ENCODE results near the gene POLR1H.
"Not testable (repeated sequence)": the region's sequence is repeated elsewhere in the genome, so short reads cannot be mapped to it uniquely, and the experiment has no call there.

Gene POLR1H

GRCh38 chr6:30061092-30061857, at the start of gene POLR1H:
Gene POLR1H, plus strand, starts transcription at chr6:30061265. Its CDS starts 260 bp downstream, at chr6:30061525.
- DNase-seq (ENCODE audit: low read depth) = peak; percentile 99

- no peak for DNase-seq (ENCODE audit: low read depth)
Measured at GRCh38 chr6:30013291-30013922, 47.7 kb upstream of the POLR1H start.

- no peak for DNase-seq (ENCODE audit: low read depth)
Measured at GRCh38 chr6:30019819-30020218, 41.2 kb upstream of the POLR1H start.

GRCh38 chr6:30020626-30021025, 40.4 kb upstream of the POLR1H start:
- DNase-seq (ENCODE audit: low read depth) = no peak

GRCh38 chr6:30022189-30022588, 38.9 kb upstream of the POLR1H start:
- no peak for DNase-seq (ENCODE audit: low read depth)

- DNase-seq (ENCODE audit: low read depth) = not testable (repeated sequence)
Measured at GRCh38 chr6:30022712-30023111, 38.4 kb upstream of the POLR1H start.

GRCh38 chr6:30025186-30025585, 35.9 kb upstream of the POLR1H start:
- no peak for DNase-seq (ENCODE audit: low read depth)

GRCh38 chr6:30029588-30029987, 31.5 kb upstream of the POLR1H start:
- no peak for DNase-seq (ENCODE audit: low read depth)

GRCh38 chr6:30031381-30031780, 29.7 kb upstream of the POLR1H start:
- DNase-seq (ENCODE audit: low read depth) = no peak

- DNase-seq (ENCODE audit: low read depth) = peak; percentile 2
Measured at GRCh38 chr6:30033440-30033839, 27.6 kb upstream of the POLR1H start.

GRCh38 chr6:30035784-30036183, 25.3 kb upstream of the POLR1H start:
- no peak for DNase-seq (ENCODE audit: low read depth)

- DNase-seq (ENCODE audit: low read depth) = peak; percentile 52
Measured at GRCh38 chr6:30037182-30037788, 23.8 kb upstream of the POLR1H start.

GRCh38 chr6:30041221-30041620, 19.8 kb upstream of the POLR1H start:
- no peak for DNase-seq (ENCODE audit: low read depth)

- DNase-seq (ENCODE audit: low read depth) = no peak
Measured at GRCh38 chr6:30041821-30042220, 19.2 kb upstream of the POLR1H start.

- no peak for DNase-seq (ENCODE audit: low read depth)
Measured at GRCh38 chr6:30042476-30042875, 18.6 kb upstream of the POLR1H start.

- no peak for DNase-seq (ENCODE audit: low read depth)
Measured at GRCh38 chr6:30042914-30043313, 18.2 kb upstream of the POLR1H start.

- no peak for DNase-seq (ENCODE audit: low read depth)
Measured at GRCh38 chr6:30043744-30044143, 17.3 kb upstream of the POLR1H start.

GRCh38 chr6:30044630-30045029, 16.4 kb upstream of the POLR1H start:
- DNase-seq (ENCODE audit: low read depth) = peak; percentile 67

- no peak for DNase-seq (ENCODE audit: low read depth)
Measured at GRCh38 chr6:30047220-30047619, 13.8 kb upstream of the POLR1H start.

- no peak for DNase-seq (ENCODE audit: low read depth)
Measured at GRCh38 chr6:30053682-30054081, 7.4 kb upstream of the POLR1H start.

- DNase-seq (ENCODE audit: low read depth) = no peak
Measured at GRCh38 chr6:30055513-30055912, 5.6 kb upstream of the POLR1H start.

GRCh38 chr6:30060606-30061091, 416 bp upstream of the POLR1H start:
- peak; percentile 64 for DNase-seq (ENCODE audit: low read depth)

GRCh38 chr6:30061858-30062458, 893 bp downstream of the POLR1H start:
- DNase-seq (ENCODE audit: low read depth) = no peak

Data from ELR (cell line).